Stimulated activated CD8-positive, alpha-beta memory T cell treated with anti-CD3 and anti-CD28 coated beads, Interleukin-4, amount 100 ng/mL, for 4 hours (primary cell): Measurements from ENCODE around the gene BLOC1S3.
A peak's percentile ranks its signal among the peaks of the same experiment; 100 is the strongest.

Experiments used
- DNase-seq, 2 donors: peaks; one replicate each; pipeline ENCODE4 v3.0.0-alpha.2; 2020; ENCODE audit warnings: low read depth in 2 of 2, low spot score in 1 of 2

BLOC1S3 gene

GRCh38 chr19:45145270-45146189 is 33.1 kb upstream of the BLOC1S3 start:
- no peak for DNase-seq

DNA sequence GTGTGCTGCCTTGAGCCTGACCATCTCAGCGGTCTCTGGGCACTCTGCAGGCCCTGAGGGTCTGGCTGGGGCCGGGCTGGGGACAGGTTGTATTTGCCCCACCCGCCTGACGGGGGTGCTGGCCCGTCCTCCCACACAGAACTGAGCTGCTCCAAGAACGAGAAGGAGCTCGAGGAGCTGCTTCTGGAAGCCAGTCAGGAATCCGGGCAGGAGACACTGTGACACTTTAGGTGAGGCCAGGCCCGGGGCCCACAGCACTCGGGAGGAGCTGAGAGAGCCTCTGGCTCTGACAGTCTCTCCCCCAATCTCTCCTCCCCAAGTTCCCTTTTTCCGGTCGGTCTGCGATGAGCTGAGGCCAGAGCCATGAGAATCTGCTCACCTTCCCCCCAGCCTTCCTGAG is 32.3 kb upstream of the BLOC1S3 start:
- no peak for DNase-seq

DNA sequence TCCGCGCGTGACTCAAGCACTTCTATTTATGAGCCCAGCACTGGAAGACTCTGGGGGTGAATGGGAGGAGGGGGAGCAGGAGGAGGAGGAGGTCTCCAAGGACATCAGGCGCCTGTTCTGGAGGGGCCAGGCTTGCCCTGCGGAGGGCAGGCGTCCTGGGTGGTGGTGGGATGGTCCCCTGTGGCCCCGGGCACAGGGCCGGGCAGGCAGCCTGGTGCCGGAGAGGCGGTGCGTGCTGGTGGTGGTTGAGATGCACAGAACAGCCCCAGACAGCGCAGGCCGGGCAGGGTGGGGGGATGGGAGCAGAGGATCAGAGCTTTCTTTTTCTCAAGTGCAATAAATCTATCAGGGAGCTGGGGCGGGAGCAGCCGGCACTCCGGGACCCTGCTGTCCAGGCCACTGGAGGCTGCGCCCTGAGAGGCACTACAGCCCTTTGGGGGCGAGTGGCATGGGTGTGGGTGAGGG is 31.8 kb upstream of the BLOC1S3 start:
- DNase-seq = no peak

DNA sequence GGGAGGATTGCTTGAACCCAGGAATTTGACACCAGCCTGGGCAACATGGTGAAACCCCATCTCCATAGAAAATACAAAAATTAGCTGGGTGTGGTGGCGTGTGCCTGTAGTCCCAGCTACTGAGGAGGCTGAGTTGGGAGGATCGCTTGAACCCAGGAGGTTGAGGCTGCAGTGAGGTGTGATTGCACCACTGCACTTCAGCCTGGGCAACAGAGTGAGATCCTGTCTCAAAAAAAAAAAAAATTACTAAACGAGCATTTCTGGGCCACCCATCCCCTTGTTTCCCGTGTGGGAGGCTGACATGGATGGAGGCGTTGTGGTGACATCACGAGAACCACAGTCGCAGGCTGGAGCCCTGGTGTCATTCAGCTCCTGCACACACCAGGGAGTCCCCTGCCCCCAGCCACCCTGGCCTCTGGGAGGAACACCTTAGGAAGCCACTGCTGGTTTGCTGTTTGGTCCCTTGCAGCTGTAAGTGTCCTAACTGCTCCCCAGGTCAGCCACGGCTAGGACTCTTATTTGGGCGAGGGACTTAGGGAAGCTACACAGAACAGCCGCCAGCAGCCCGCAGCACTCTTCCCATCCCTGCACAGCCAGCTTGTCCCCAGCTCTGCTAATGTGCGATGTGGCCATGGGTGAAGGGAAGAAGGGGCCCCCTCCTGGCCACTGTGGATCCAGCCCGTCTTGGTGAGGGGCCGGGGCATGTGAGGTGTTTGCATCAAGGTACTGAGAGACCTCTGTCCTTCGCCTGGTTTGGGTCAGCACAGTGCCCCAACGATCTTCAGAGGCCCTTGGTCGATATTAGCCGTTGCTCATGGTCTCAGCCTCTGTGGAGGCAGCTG is 30.5 kb upstream of the BLOC1S3 start:
- no peak for DNase-seq

DNA sequence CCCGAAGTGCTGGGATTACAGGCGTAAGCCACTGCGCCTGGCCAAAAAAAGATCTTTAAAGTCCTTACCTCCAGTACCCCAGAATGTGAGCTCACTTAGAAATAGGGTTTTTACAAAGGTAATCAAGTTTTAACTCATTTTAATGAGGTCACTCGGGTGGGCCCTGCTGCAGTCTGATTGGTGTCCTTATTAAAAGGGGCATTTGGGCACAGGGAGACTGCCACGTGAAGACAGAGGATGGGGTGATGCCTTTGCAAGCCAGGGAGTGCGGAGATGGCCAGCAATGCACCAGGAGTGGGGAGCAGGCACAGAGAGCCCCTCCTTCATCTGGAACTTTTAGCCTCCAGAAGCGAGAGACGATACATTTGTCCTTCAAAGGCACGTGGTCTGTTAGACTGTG is 29.5 kb upstream of the BLOC1S3 start:
- DNase-seq = no peak

GRCh38 chr19:45150180-45150579 is 28.4 kb upstream of the BLOC1S3 start:
- no peak for DNase-seq

- no peak for DNase-seq
Observed at GRCh38 chr19:45150751-45151281, 27.8 kb upstream of the BLOC1S3 start.

- DNase-seq = no peak
Observed at GRCh38 chr19:45151320-45151719, 27.3 kb upstream of the BLOC1S3 start.

DNA sequence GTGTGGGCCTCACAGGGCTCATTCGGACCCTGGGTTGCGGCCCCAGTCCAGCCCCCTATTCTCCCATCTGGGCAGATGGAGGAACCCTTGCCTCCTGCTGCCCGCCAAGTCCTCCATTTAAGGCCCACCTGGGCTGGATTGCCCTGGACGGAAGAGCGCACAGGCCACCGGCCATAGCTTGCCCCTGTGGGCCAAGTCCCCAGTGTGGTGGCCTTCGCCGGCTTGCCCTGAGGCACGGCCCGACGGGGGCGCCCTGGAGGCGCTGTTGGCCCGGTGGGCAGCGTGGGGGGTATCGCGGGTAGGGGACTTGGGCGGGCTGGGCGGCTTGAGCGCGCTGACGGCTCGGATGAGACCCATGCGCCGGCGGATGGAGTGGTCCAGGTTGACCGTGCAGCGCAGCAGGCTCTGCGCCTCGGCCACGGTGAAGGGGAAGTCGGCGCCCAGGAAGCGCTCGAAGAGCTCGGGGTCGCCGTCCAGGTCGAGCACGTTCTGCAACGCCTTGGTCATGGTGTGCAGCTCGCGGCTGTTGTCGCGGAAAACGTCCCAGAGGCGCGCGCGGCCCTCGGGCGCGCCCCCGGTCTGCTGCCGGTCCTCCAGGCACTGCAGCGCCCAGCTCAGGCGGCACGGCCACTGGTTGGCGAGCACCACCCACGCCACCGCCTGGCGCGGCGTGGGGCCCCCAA is 26.6 kb upstream of the BLOC1S3 start:
- no peak for DNase-seq

DNA sequence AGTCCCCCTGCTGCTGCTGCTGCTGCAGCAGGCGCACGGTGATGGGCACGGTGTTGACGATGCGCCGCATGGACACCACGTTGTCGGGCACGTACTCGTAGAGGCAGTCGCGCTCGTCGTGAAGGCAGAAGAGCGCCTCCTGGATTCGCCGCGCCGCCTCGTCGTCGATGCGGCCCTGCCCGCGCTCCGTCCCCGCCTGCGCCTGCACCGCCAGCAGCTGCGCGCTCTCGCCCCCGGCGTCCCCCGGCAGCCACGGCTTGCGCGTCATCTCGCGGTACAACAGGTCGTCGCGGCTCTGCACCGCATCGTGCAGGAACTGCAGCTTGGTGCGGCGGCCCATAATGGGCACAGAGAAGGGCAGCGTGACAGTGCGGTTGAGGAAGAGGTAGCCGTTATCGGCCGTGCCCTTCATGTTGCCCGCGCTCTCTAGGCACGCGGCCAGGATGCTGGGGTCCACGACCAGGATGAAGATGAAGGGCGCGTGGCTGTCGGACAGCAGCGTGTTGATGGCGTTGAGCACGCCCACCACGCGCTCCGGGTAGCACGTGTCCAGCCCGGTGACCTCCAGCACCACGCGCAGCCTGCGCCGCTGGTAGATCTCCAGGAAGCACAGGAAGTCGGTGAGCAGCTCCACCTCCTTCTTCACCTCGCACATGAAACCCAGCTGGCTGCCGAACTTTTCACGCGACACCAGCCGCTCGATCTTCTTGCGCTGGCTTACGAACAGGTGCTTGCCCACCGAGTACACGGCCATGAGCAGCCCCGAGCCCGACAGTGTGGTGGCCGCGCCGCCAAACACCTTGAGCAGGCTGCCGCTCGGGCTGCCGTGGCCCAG is 25.9 kb upstream of the BLOC1S3 start:
- DNase-seq = peak in 1 of 2 donors; percentile 34

- DNase-seq = peak in 1 of 2 donors; percentile 12
Observed at GRCh38 chr19:45153339-45154063, 25.1 kb upstream of the BLOC1S3 start.

GRCh38 chr19:45154064-45154827 is 24.3 kb upstream of the BLOC1S3 start:
- no peak for DNase-seq

DNA sequence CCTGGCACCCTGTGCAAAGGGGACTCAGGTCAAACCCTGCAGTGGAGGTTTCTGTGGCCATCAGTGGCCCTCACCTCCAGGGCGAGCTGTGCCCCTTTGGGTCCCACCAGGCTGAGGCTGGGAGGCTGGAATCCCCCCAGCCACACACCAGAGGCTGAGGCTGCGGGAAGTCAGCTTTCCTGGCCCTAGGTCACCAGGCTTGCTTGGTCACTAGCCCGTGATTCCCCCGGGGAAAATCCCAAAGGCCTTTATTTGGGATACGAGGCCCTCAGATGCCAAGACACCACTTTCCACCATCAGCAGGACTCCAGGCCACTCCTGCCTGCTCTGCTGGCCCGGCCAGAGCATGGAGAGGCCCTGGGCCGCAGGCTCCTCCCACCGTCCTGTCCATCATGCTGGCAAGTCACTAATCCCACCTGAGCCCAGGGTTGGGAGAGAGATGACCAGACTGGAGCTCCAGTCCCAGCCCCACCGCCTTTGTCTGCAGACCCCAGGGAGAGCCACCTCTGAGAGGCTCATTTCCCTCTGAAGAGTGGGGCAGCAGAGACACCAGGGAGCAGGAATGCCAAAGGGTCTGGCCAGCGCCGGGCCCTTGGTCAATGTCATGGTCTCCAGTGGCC is 22.5 kb upstream of the BLOC1S3 start:
- no peak for DNase-seq

DNA sequence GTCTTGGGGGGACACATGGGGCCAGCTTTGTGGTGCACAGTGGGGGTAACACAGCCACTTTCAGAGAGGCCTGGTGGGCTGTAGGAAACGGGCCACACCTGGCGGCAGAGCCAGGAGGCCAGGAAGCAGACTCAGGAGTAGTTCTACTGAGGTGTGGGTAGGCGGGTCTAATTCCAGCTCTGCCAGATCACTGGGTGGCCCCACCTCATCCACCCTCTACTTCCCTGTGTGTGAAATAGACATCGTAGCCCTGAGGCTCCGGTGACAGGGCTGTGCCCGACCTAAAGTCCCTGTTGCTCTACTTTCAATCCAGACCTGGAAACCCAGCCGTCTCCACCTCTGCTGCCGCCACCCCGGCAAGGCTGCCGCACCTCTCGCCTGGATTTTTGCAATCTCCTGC is 21.8 kb upstream of the BLOC1S3 start:
- no peak for DNase-seq

- DNase-seq = no peak
Observed at GRCh38 chr19:45158503-45159209, 19.9 kb upstream of the BLOC1S3 start.

- no peak for DNase-seq
Observed at GRCh38 chr19:45159210-45159970, 19.2 kb upstream of the BLOC1S3 start.

DNA sequence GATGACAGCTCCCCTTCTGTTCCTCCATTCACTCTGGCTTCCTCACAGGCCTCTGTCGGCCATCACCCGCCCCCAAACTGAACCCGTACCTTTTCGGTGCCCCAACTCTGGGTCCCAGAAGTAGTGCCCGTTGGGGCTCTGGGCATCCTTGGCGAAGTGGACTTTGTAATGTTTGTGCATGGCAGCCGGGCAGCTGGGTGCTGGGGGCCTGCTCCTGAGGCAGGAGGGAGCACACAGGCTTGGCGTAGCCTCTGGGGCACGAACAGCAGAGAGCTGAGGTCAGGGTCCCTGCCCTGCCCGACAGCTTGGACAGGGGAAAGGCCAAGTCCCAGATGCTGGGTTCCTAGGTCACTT is 18.6 kb upstream of the BLOC1S3 start:
- no peak for DNase-seq
